ENCODE data around the gene ZXDA.

Gene ZXDA

GRCh38 chrX:57906790-57907189, 3.5 kb downstream of the ZXDA start:
- DNase-seq (ENCODE audit: insufficient read length) (no peak), FAIRE-seq (no peak)
- TF ChIP-seq TAF1 (IDR thresholded peaks at IDR 0.05; ENCODE audit: borderline replicate concordance, low read depth, low read length) (no peak), POLR2A (IDR thresholded peaks at IDR 0.05; ENCODE audit: low read depth, low read length) (no peak), POLR2AphosphoS5 (IDR thresholded peaks at IDR 0.05; ENCODE audit: low read depth, low read length) (no peak)

DNA sequence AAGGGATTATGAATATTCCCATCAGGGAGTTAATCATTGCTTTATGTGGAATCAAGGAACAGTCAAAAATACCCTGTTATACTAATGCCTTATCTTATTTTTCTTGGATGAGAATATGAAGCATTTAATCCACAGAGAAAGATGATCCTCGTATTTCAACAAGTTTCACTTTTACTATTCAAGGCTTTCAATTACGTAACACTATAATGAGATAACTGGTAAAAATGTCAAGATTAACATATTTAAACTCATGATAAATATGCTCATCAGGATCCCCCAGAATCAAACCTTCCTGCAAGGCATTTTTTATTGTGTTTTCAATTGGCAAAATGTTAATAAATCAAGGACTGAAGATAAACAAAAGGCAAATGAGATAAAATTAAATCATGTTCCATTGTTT, 5.1 kb downstream of the ZXDA start:
- no peak for DNase-seq (ENCODE audit: insufficient read length)
- FAIRE-seq = no peak

GRCh38 chrX:57904176-57904880, 5.9 kb downstream of the ZXDA start:
- DNase-seq (ENCODE audit: insufficient read length) = no peak
- no peak for FAIRE-seq
- no peak for TF ChIP-seq TAF1 (IDR thresholded peaks at IDR 0.05; ENCODE audit: borderline replicate concordance, low read depth, low read length)
- no peak for TF ChIP-seq POLR2AphosphoS5 (IDR thresholded peaks at IDR 0.05; ENCODE audit: low read depth, low read length)
- no peak for TF ChIP-seq POLR2A (IDR thresholded peaks at IDR 0.05; ENCODE audit: low read depth, low read length)

More for the DNA sequence above, 5.1 kb downstream of the ZXDA start:
- TF ChIP-seq POLR2A (IDR thresholded peaks at IDR 0.05; ENCODE audit: low read depth, low read length) (no peak), POLR2AphosphoS5 (IDR thresholded peaks at IDR 0.05; ENCODE audit: low read depth, low read length) (no peak), TAF1 (IDR thresholded peaks at IDR 0.05; ENCODE audit: borderline replicate concordance, low read depth, low read length) (no peak)

GRCh38 chrX:57902633-57903032, 7.6 kb downstream of the ZXDA start:
- FAIRE-seq (no peak), DNase-seq (ENCODE audit: insufficient read length) (no peak)
- no peak for TF ChIP-seq POLR2A (IDR thresholded peaks at IDR 0.05; ENCODE audit: low read depth, low read length)
- no peak for TF ChIP-seq POLR2AphosphoS5 (IDR thresholded peaks at IDR 0.05; ENCODE audit: low read depth, low read length)
- TF ChIP-seq TAF1 (IDR thresholded peaks at IDR 0.05; ENCODE audit: borderline replicate concordance, low read depth, low read length) = no peak

GRCh38 chrX:57901466-57901865, 8.8 kb downstream of the ZXDA start:
- no peak for TF ChIP-seq POLR2A (IDR thresholded peaks at IDR 0.05; ENCODE audit: low read depth, low read length)
- FAIRE-seq (no peak), DNase-seq (ENCODE audit: insufficient read length) (no peak)

GRCh38 chrX:57900975-57901374, 9.3 kb downstream of the ZXDA start:
- TF ChIP-seq POLR2AphosphoS5 (IDR thresholded peaks at IDR 0.05; ENCODE audit: low read depth, low read length) (no peak), POLR2A (IDR thresholded peaks at IDR 0.05; ENCODE audit: low read depth, low read length) (no peak), TAF1 (IDR thresholded peaks at IDR 0.05; ENCODE audit: borderline replicate concordance, low read depth, low read length) (no peak)
- no peak for DNase-seq (ENCODE audit: insufficient read length)
- FAIRE-seq = no peak

DNA sequence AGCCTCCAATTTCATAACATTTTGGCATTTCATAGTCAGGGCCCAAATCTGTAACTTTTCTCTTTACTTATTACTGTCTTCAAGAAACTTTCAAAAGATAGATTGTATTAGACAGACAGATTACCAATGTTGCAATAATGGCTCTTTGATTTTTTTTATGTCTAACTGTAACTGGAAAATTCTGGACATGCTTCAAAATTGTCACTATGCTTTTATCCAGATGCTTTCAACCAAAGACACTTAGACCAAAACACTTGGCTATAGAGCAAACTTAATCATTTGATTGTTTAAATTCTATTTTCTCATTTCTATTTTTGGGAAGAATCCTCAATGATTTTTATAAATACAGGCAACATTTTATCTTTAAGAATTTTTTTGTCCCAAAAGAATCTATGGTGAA, 10.4 kb downstream of the ZXDA start:
- no peak for TF ChIP-seq TAF1 (IDR thresholded peaks at IDR 0.05; ENCODE audit: borderline replicate concordance, low read depth, low read length)
- TF ChIP-seq POLR2A (IDR thresholded peaks at IDR 0.05; ENCODE audit: low read depth, low read length) = no peak
- TF ChIP-seq POLR2AphosphoS5 (IDR thresholded peaks at IDR 0.05; ENCODE audit: low read depth, low read length) = no peak
- no peak for FAIRE-seq
- no peak for DNase-seq (ENCODE audit: insufficient read length)

- TF ChIP-seq TAF1 (IDR thresholded peaks at IDR 0.05; ENCODE audit: borderline replicate concordance, low read depth, low read length) (no peak), POLR2A (IDR thresholded peaks at IDR 0.05; ENCODE audit: low read depth, low read length) (no peak), POLR2AphosphoS5 (IDR thresholded peaks at IDR 0.05; ENCODE audit: low read depth, low read length) (no peak)
- FAIRE-seq (no peak), DNase-seq (ENCODE audit: insufficient read length) (no peak)
Measured at GRCh38 chrX:57899064-57899463, 11.2 kb downstream of the ZXDA start.

DNA sequence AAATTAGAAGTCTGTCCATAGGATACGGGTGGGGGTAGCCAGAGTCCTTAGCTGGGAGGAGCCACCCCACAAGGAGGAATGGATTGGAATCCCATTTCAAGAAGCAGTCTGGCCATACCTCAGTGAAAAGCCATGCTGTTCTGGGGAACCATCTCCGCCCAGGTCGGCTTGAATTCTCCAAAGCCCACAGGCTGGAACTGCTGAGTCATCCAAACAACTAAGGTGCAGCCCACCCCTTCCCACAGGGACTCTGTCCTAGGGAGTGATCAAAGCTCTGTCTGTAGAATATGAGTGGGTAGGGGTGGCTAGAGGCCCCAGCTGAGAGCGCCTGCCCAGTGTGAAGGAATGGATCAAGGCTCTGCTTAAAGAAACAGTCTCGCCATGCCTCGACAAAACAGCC, 38.8 kb downstream of the ZXDA start:
- DNase-seq (ENCODE audit: insufficient read length) (no peak), FAIRE-seq (no peak)
- TF ChIP-seq POLR2A (IDR thresholded peaks at IDR 0.05; ENCODE audit: low read depth, low read length) = no peak
- TF ChIP-seq POLR2AphosphoS5 (IDR thresholded peaks at IDR 0.05; ENCODE audit: low read depth, low read length) = no peak
- TF ChIP-seq TAF1 (IDR thresholded peaks at IDR 0.05; ENCODE audit: borderline replicate concordance, low read depth, low read length) = no peak

Measured in GM12892 (cell line).